ENCODE measurements around the gene LARGE2.

LARGE2 gene

GRCh38 chr11:45922425-45923082 is at the start of gene LARGE2 (continued):
- TF ChIP-seq ZNF623 (tag by site-specific recombination; IDR thresholded peaks at IDR 0.05): no peak
- TF ChIP-seq PRDM4 (tag by site-specific recombination; IDR thresholded peaks at IDR 0.05): no peak
- TF ChIP-seq ZNF433 (tag by site-specific recombination; IDR thresholded peaks at IDR 0.05; ENCODE audit: low read depth): no peak
- TF ChIP-seq ZNF18 (tag by site-specific recombination; IDR thresholded peaks at IDR 0.05): no peak
- TF ChIP-seq ZNF830 (tag by site-specific recombination; IDR thresholded peaks at IDR 0.05; ENCODE audit: low read depth): no peak
- TF ChIP-seq ZNF175 (tag by site-specific recombination; IDR thresholded peaks at IDR 0.05): no peak
- peak; percentile 31; the same call in 1 of the 2 replicates for TF ChIP-seq KLF8 (tag by site-specific recombination; IDR thresholded peaks at IDR 0.05)
- TF ChIP-seq ZNF292 (tag by site-specific recombination; IDR thresholded peaks at IDR 0.05; ENCODE audit: borderline replicate concordance, low read depth): no peak
- peak; percentile 55 for TF ChIP-seq ZBTB8A (tag by site-specific recombination; IDR thresholded peaks at IDR 0.05)
- TF ChIP-seq KLF9 (tag by site-specific recombination; IDR thresholded peaks at IDR 0.05; ENCODE audit: low read depth): peak; percentile 86
- no peak for TF ChIP-seq BCL11A (tag by site-specific recombination; IDR thresholded peaks at IDR 0.05; ENCODE audit: low read depth)
- no peak for TF ChIP-seq ZSCAN18 (tag by site-specific recombination; IDR thresholded peaks at IDR 0.05)
- TF ChIP-seq ZNF214 (tag by site-specific recombination; IDR thresholded peaks at IDR 0.05; ENCODE audit: borderline replicate concordance): no peak
- no peak for TF ChIP-seq ZBTB1 (tag by site-specific recombination; IDR thresholded peaks at IDR 0.05)
- TF ChIP-seq ZNF302 (tag by site-specific recombination; IDR thresholded peaks at IDR 0.05; ENCODE audit: low read depth): no peak
- no peak for TF ChIP-seq ZNF133 (tag by site-specific recombination; IDR thresholded peaks at IDR 0.05)
- TF ChIP-seq ZNF501 (tag by site-specific recombination; IDR thresholded peaks at IDR 0.05): no peak
- no peak for TF ChIP-seq ZNF510 (tag by site-specific recombination; IDR thresholded peaks at IDR 0.05; ENCODE audit: insufficient replicate concordance)
- TF ChIP-seq ZNF707 (tag by site-specific recombination; IDR thresholded peaks at IDR 0.05): no peak
- TF ChIP-seq ZNF24 (tag by site-specific recombination; IDR thresholded peaks at IDR 0.05): no peak
- no peak for TF ChIP-seq ZSCAN4 (tag by site-specific recombination; IDR thresholded peaks at IDR 0.05)
- peak; percentile 85 for TF ChIP-seq KLF10 (tag by site-specific recombination; IDR thresholded peaks at IDR 0.05)
- TF ChIP-seq ZNF768 (tag by site-specific recombination; IDR thresholded peaks at IDR 0.05): no peak
- no peak for TF ChIP-seq ZNF639 (tag by site-specific recombination; IDR thresholded peaks at IDR 0.05)
- TF ChIP-seq ZNF2 (tag by site-specific recombination; IDR thresholded peaks at IDR 0.05): no peak
- no peak for TF ChIP-seq ZNF629 (tag by site-specific recombination; IDR thresholded peaks at IDR 0.05)
- TF ChIP-seq ZNF677 (tag by site-specific recombination; IDR thresholded peaks at IDR 0.05): no peak
- no peak for TF ChIP-seq ZNF394 (tag by site-specific recombination; IDR thresholded peaks at IDR 0.05; ENCODE audit: borderline replicate concordance)
- TF ChIP-seq ZNF112 (tag by site-specific recombination; IDR thresholded peaks at IDR 0.05): no peak
- no peak for TF ChIP-seq ZNF366 (tag by site-specific recombination; conservative IDR thresholded peaks at IDR 0.05)
- no peak for TF ChIP-seq BCL6B (tag by site-specific recombination; IDR thresholded peaks at IDR 0.05)
- TF ChIP-seq ZNF571 (tag by site-specific recombination; IDR thresholded peaks at IDR 0.05): no peak
